WTC11 (cell line): Measurements from ENCODE around the gene RFTN1. TPM values are rescaled to one million over a fixed set of nuclear protein-coding genes. Genes with fewer than 3 reads are reported as not detected.

Source experiments
- ATAC-seq: fragments of 200-7000 bp; cut with Tn5 transposase; 2 replicates; pipeline ENCODE4 v1.10.0; 2021; ENCODE audit warnings: mild to moderate bottlenecking, moderate library complexity
- CTCF ChIA-PET: fragments of 300-600 bp; sonication (Branson Sonifier 250); formaldehyde crosslinking; loops from one replicate; lab custom pipeline; 2021; ENCODE audit warnings: antibody characterized with exemption; lab: Charles Lee
- POLR2A ChIA-PET: fragments of 350-600 bp; sonication (Branson Sonifier 250); formaldehyde crosslinking; loops from one replicate; lab custom pipeline; 2021; ENCODE audit warnings: antibody characterized with exemption; lab: Charles Lee
- DNase-seq: peaks from one replicate; pipeline ENCODE4 v3.0.0; 2021; ENCODE audit warnings: low spot score
- H3K27ac Mint-ChIP-seq: 2 replicates; pipeline ENCODE4 v1.8.0; 2021; ENCODE audit warnings: mixed read lengths
- H3K27me3 Mint-ChIP-seq: 2 replicates; pipeline ENCODE4 v1.8.0; 2021; ENCODE audit warnings: low read depth, mild to moderate bottlenecking, moderate library complexity, mixed read lengths
- H3K36me3 Mint-ChIP-seq: 2 replicates; pipeline ENCODE4 v1.8.0; 2021; ENCODE audit warnings: mixed read lengths
- H3K4me1 Mint-ChIP-seq: 2 replicates; pipeline ENCODE4 v1.8.0; 2022; ENCODE audit warnings: mixed read lengths
- H3K4me3 Mint-ChIP-seq: 2 replicates; pipeline ENCODE4 v1.8.0; 2021; ENCODE audit warnings: mild to moderate bottlenecking, moderate library complexity, mixed read lengths
- H3K9me3 Mint-ChIP-seq: 2 replicates; pipeline ENCODE4 v1.8.0; 2021; ENCODE audit warnings: mixed read lengths
- ATF6 ChIP-seq: sonication (generic); formaldehyde crosslinking; IDR thresholded peaks from 2 replicates; pipeline ENCODE4 v1.8.1; 2023; ENCODE audit warnings: mild to moderate bottlenecking, missing genetic modification reagents
- CDX4 ChIP-seq: fragments of 250-450 bp; sonication (Bioruptor Pico); IDR thresholded peaks from 2 replicates; pipeline ENCODE4 v1.9.0; 2021; ENCODE audit warnings: moderate library complexity, mild to moderate bottlenecking, inconsistent platforms, borderline replicate concordance
- CTCF ChIP-seq: fragments of 200-600 bp; IDR thresholded peaks from 2 replicates; pipeline ENCODE4 v1.8.0; 2022; ENCODE audit warnings: antibody characterized with exemption
- E2F4 ChIP-seq: sonication (generic); formaldehyde crosslinking; IDR thresholded peaks from 2 replicates; pipeline ENCODE4 v1.8.1; 2022; ENCODE audit warnings: low read depth, mild to moderate bottlenecking, moderate library complexity, missing genetic modification reagents, borderline replicate concordance
- FOXK1 ChIP-seq: sonication (generic); formaldehyde crosslinking; IDR thresholded peaks from 2 replicates; pipeline ENCODE4 v1.8.0; 2022; ENCODE audit warnings: mild to moderate bottlenecking, moderate library complexity, missing genetic modification reagents
- FOXP4 ChIP-seq: sonication (generic); formaldehyde crosslinking; IDR thresholded peaks from 2 replicates; pipeline ENCODE4 v1.8.0; 2022; ENCODE audit warnings: mild to moderate bottlenecking, missing genetic modification reagents
- GTF2I ChIP-seq: fragments of 250-450 bp; sonication (Bioruptor Pico); conservative IDR thresholded peaks from 2 replicates; pipeline ENCODE4 v1.4.0; 2021; ENCODE audit warnings: mild to moderate bottlenecking
- HMGA2 ChIP-seq: fragments of 250-450 bp; sonication (Bioruptor Pico); IDR thresholded peaks from 2 replicates; pipeline ENCODE4 v1.4.0; 2021; ENCODE audit warnings: mild to moderate bottlenecking, moderate library complexity
- JAZF1 ChIP-seq: fragments of 250-450 bp; sonication (Bioruptor Pico); IDR thresholded peaks from 2 replicates; pipeline ENCODE4 v1.9.0; 2021; ENCODE audit warnings: moderate library complexity, mild to moderate bottlenecking, inconsistent platforms
- MLX ChIP-seq: sonication (generic); formaldehyde crosslinking; IDR thresholded peaks from 2 replicates; pipeline ENCODE4 v1.8.1; 2023; ENCODE audit warnings: mild to moderate bottlenecking, missing genetic modification reagents, moderate library complexity
- OVOL2 ChIP-seq: fragments of 250-450 bp; sonication (Bioruptor Pico); IDR thresholded peaks from 2 replicates; pipeline ENCODE4 v1.9.0; 2021; ENCODE audit warnings: mild to moderate bottlenecking, borderline replicate concordance
- PRDM15 ChIP-seq: sonication (generic); formaldehyde crosslinking; IDR thresholded peaks from 2 replicates; pipeline ENCODE4 v1.8.0; 2022; ENCODE audit warnings: missing genetic modification reagents
- RELA ChIP-seq: sonication (generic); formaldehyde crosslinking; IDR thresholded peaks from 2 replicates; pipeline ENCODE4 v1.8.1; 2022; ENCODE audit warnings: missing genetic modification reagents, mild to moderate bottlenecking, borderline replicate concordance
- RORB ChIP-seq: fragments of 250-450 bp; sonication (Bioruptor Pico); IDR thresholded peaks from 2 replicates; pipeline ENCODE4 v1.9.0; 2021; ENCODE audit warnings: mild to moderate bottlenecking
- TCF7 ChIP-seq: sonication (generic); formaldehyde crosslinking; IDR thresholded peaks from 2 replicates; pipeline ENCODE4 v1.8.0; 2022; ENCODE audit warnings: mild to moderate bottlenecking, low read depth, missing genetic modification reagents, moderate library complexity
- USF2 ChIP-seq: sonication (generic); formaldehyde crosslinking; IDR thresholded peaks from 2 replicates; pipeline ENCODE4 v1.8.1; 2023; ENCODE audit warnings: mild to moderate bottlenecking, missing genetic modification reagents, moderate library complexity
- ZNF232 ChIP-seq: sonication (generic); formaldehyde crosslinking; IDR thresholded peaks from 2 replicates; pipeline ENCODE4 v1.8.0; 2022; ENCODE audit warnings: mild to moderate bottlenecking, missing genetic modification reagents
- ZNF425 ChIP-seq: fragments of 250-450 bp; sonication (Bioruptor Pico); conservative IDR thresholded peaks from 2 replicates; pipeline ENCODE4 v1.9.0; 2021; ENCODE audit warnings: mild to moderate bottlenecking
- total RNA-seq: library from RNA; stranded (reverse); gene quantifications from 3 replicates; pipeline ENCODE4 v1.2.3, GENCODE V29; 2021

Gene RFTN1
- total RNA-seq, 1 experiment from 2014 or later, result 3.8 TPM

GRCh38 chr3:16477056-16477455 lies 36.4 kb downstream of the RFTN1 start:
- ATAC-seq, result no peak
- peaks cover 26% of the 10 kb centered on the region for H3K9me3 Mint-ChIP-seq
- H3K27ac Mint-ChIP-seq, result no peak overlapping the region
- H3K36me3 Mint-ChIP-seq, result peaks cover 4% of the 10 kb centered on the region
- ChIA-PET POLR2A (no interaction called here), CTCF (interaction anchor here (0.5 kb wide), 1 partner anchor 161 kb away, joined by 3 read pairs; no protein-coding TSS in a partner anchor)
- no peak for DNase-seq
- no peak for TF ChIP-seq ATF6 (CRISPR knock-in tag)
- no peak for TF ChIP-seq USF2 (CRISPR knock-in tag)
- no peak for TF ChIP-seq CDX4 (CRISPR knock-in tag)
- TF ChIP-seq MLX (CRISPR knock-in tag), result no peak
- no peak for TF ChIP-seq ZNF425 (CRISPR knock-in tag)
- no peak for TF ChIP-seq RELA (CRISPR knock-in tag)
- H3K27me3 Mint-ChIP-seq, result peaks cover 89% of the 10 kb centered on the region
- H3K4me3 Mint-ChIP-seq, result no peak overlapping the region
- peaks cover 28% of the 10 kb centered on the region for H3K4me1 Mint-ChIP-seq

GRCh38 chr3:16476636-16477035 lies 36.9 kb downstream of the RFTN1 start:
- DNase-seq (no peak), ATAC-seq (no peak)
- Mint-ChIP-seq H3K36me3 (peaks cover 4% of the 10 kb centered on the region), H3K27ac (no peak overlapping the region), H3K4me1 (peaks cover 24% of the 10 kb centered on the region), H3K9me3 (peaks cover 26% of the 10 kb centered on the region), H3K4me3 (no peak overlapping the region), H3K27me3 (peaks cover 85% of the 10 kb centered on the region)
- ChIA-PET CTCF (no interaction called here), POLR2A (no interaction called here)
- TF ChIP-seq FOXK1 (CRISPR knock-in tag), result no peak
- TF ChIP-seq ZNF232 (CRISPR knock-in tag), result no peak
- no peak for TF ChIP-seq TCF7 (CRISPR knock-in tag)
- TF ChIP-seq PRDM15 (CRISPR knock-in tag), result no peak
- no peak for TF ChIP-seq HMGA2
- TF ChIP-seq OVOL2, result no peak
- TF ChIP-seq GTF2I, result no peak
- no peak for TF ChIP-seq RORB (CRISPR knock-in tag)
- no peak for TF ChIP-seq JAZF1 (CRISPR knock-in tag)
- TF ChIP-seq CTCF, result no peak
- TF ChIP-seq FOXP4 (CRISPR knock-in tag), result no peak
- TF ChIP-seq E2F4 (CRISPR knock-in tag), result no peak
